H1 (cell line): ENCODE measurements around the gene OSCP1. TPM values are rescaled to one million over a fixed set of nuclear protein-coding genes. Genes with fewer than 3 reads are reported as not detected.

ENCODE experiments used
- CTCF ChIA-PET: fragments of 300-600 bp; sonication (Branson Sonifier 250); formaldehyde crosslinking; loops from one replicate; lab custom pipeline; 2021; ENCODE audit not compliant: partially characterized antibody; lab: Charles Lee
- POLR2A ChIA-PET: fragments of 300-600 bp; sonication (Branson Sonifier 250); formaldehyde crosslinking; loops from one replicate; lab custom pipeline; 2021; ENCODE audit warnings: inconsistent platforms; ENCODE audit not compliant: partially characterized antibody; lab: Charles Lee
- DNase-seq, 2 experiments: peaks; one replicate each; pipeline versions ENCODE4 v3.0.0 to v3.0.0-alpha.2; 2010 to 2022; ENCODE audit warnings: low spot score in 2 of 2, low read depth in 1 of 2, mixed read lengths in 1 of 2
- FAIRE-seq: peaks from 2 replicates; lab custom pipeline; 2011; peaks lifted over from hg19 to GRCh38; lab: Jason Lieb, UNC
- H2AFZ ChIP-seq: 2 replicates; pipeline ENCODE4 v1.8.1; 2012; ENCODE audit warnings: low read length, inconsistent platforms
- H2AK5ac ChIP-seq: 2 replicates; pipeline ENCODE4 v1.6.1; 2013; ENCODE audit warnings: low read depth, low read length
- H2BK120ac ChIP-seq: replicated peaks from 2 replicates; pipeline ENCODE3; 2013; ENCODE audit warnings: low read depth, low read length, inconsistent platforms
- H2BK12ac ChIP-seq: 2 replicates; pipeline ENCODE4 v1.6.1; 2013; ENCODE audit warnings: low read depth, low read length
- H2BK15ac ChIP-seq: 2 replicates; pipeline ENCODE4 v1.6.1; 2013; ENCODE audit warnings: low read length
- H2BK20ac ChIP-seq: 2 replicates; pipeline ENCODE4 v1.6.1; 2013; ENCODE audit warnings: low read length
- H2BK5ac ChIP-seq: 2 replicates; pipeline ENCODE4 v1.6.1; 2013; ENCODE audit warnings: low read depth, low read length
- H3K14ac ChIP-seq: 2 replicates; pipeline ENCODE4 v1.6.1; 2013; ENCODE audit warnings: inconsistent platforms; ENCODE audit not compliant: insufficient read length
- H3K18ac ChIP-seq: 2 replicates; pipeline ENCODE4 v1.6.1; 2013; ENCODE audit warnings: low read length; ENCODE audit errors: extremely low read depth
- H3K23ac ChIP-seq: 2 replicates; pipeline ENCODE4 v1.6.1; 2013; ENCODE audit warnings: inconsistent platforms; ENCODE audit not compliant: insufficient read length
- H3K23me2 ChIP-seq: 2 replicates; pipeline ENCODE4 v1.6.1; 2013; ENCODE audit warnings: low read depth, low read length
- H3K27ac ChIP-seq: 2 replicates; pipeline ENCODE4 v1.6.1; 2011; ENCODE audit warnings: low read depth, low read length, inconsistent platforms
- H3K27me3 ChIP-seq, 4 experiments: replicated peaks in 1 of 4; 1 replicate in 1 of 4; 2 replicates in 3 of 4; pipeline versions ENCODE4 v1.6.1 to v1.8.1; 2011 to 2013; ENCODE audit warnings: low read length in 3 of 4, mild to moderate bottlenecking in 3 of 4, inconsistent platforms in 2 of 4, mixed read lengths in 2 of 4, moderate library complexity in 1 of 4; ENCODE audit not compliant: control insufficient read depth in 3 of 4, insufficient read depth in 3 of 4; ENCODE audit errors: extremely low read depth in 1 of 4
- H3K36me3 ChIP-seq, 4 experiments: 2 replicates each; pipeline versions ENCODE4 v1.6.1 to v1.8.1; 2011 to 2013; ENCODE audit warnings: mild to moderate bottlenecking in 4 of 4, low read length in 3 of 4, moderate library complexity in 2 of 4, control low read depth in 1 of 4, inconsistent platforms in 1 of 4; ENCODE audit not compliant: insufficient read depth in 4 of 4, control insufficient read depth in 2 of 4
- H3K4ac ChIP-seq: replicated peaks from 2 replicates; pipeline ENCODE3; 2013; ENCODE audit warnings: low read length, low read depth, mixed read lengths, inconsistent platforms; ENCODE audit not compliant: insufficient read length
- H3K4me1 ChIP-seq, 4 experiments: replicated peaks in 1 of 4; 1 replicate in 1 of 4; 2 replicates in 3 of 4; pipeline versions ENCODE4 v1.6.1 to v1.8.1; 2011 to 2013; ENCODE audit warnings: low read length in 3 of 4, inconsistent platforms in 2 of 4, mixed read lengths in 1 of 4; ENCODE audit not compliant: insufficient read depth in 4 of 4, control insufficient read depth in 3 of 4
- H3K4me2 ChIP-seq, 2 experiments: 2 replicates each; pipeline versions ENCODE4 v1.6.1 to v1.8.1; 2011 to 2013; ENCODE audit warnings: low read depth in 2 of 2, low read length in 2 of 2, control low read depth in 1 of 2, inconsistent platforms in 1 of 2, mild to moderate bottlenecking in 1 of 2; ENCODE audit not compliant: insufficient read depth in 1 of 2
- H3K4me3 ChIP-seq, 4 experiments: fragments of 200-600, 300-600 bp in 1 of 4; sonication (generic), shearing (Covaris generic), sonication (Bioruptor Twin) in 1 of 4; 2 replicates each; pipeline versions ENCODE4 v1.5.1 to v1.8.1; 2011 to 2016; ENCODE audit warnings: low read length in 4 of 4, low read depth in 3 of 4, control low read depth in 2 of 4, inconsistent platforms in 2 of 4, mild to moderate bottlenecking in 2 of 4, mixed read lengths in 1 of 4, moderate library complexity in 1 of 4; ENCODE audit not compliant: insufficient read depth in 2 of 4; ENCODE audit errors: extremely low read depth in 1 of 4
- H3K56ac ChIP-seq: replicated peaks from 2 replicates; pipeline ENCODE3; 2013; ENCODE audit warnings: low read depth, mild to moderate bottlenecking, mixed read lengths, low read length, inconsistent platforms; ENCODE audit not compliant: insufficient read length
- H3K79me1 ChIP-seq: 2 replicates; pipeline ENCODE4 v1.6.1; 2013; ENCODE audit warnings: low read depth, low read length, control low read depth
- H3K79me2 ChIP-seq, 2 experiments: 2 replicates each; pipeline versions ENCODE4 v1.6.1 to v1.8.1; 2012 to 2013; ENCODE audit warnings: low read length in 2 of 2, mild to moderate bottlenecking in 2 of 2, inconsistent platforms in 1 of 2; ENCODE audit not compliant: insufficient read depth in 2 of 2, control insufficient read depth in 1 of 2
- H3K9ac ChIP-seq, 4 experiments: replicated peaks in 1 of 4; 1 replicate in 1 of 4; 2 replicates in 3 of 4; pipeline versions ENCODE4 v1.6.1 to v1.8.1; 2011 to 2013; ENCODE audit warnings: low read depth in 3 of 4, low read length in 3 of 4, control low read depth in 2 of 4, mild to moderate bottlenecking in 2 of 4, moderate library complexity in 2 of 4, inconsistent platforms in 1 of 4; ENCODE audit errors: extremely low read depth in 1 of 4
- H3K9me3 ChIP-seq, 2 experiments: 2 replicates each; pipeline versions ENCODE4 v1.6.1 to v1.8.1; 2012 to 2013; ENCODE audit warnings: mild to moderate bottlenecking in 2 of 2, moderate library complexity in 2 of 2, control low read depth in 1 of 2, inconsistent platforms in 1 of 2, low read depth in 1 of 2, low read length in 1 of 2, mixed read lengths in 1 of 2; ENCODE audit not compliant: insufficient read depth in 2 of 2
- H4K20me1 ChIP-seq, 2 experiments: replicated peaks in 1 of 2; 2 replicates each; pipeline versions ENCODE3 to v1.8.1; 2011 to 2013; ENCODE audit warnings: inconsistent platforms in 2 of 2, low read length in 2 of 2, mild to moderate bottlenecking in 1 of 2; ENCODE audit not compliant: insufficient read depth in 2 of 2, control insufficient read depth in 1 of 2
- H4K5ac ChIP-seq: 2 replicates; pipeline ENCODE4 v1.6.1; 2013; ENCODE audit warnings: low read length, low read depth, mixed read lengths, inconsistent platforms; ENCODE audit not compliant: insufficient read length
- H4K8ac ChIP-seq: 2 replicates; pipeline ENCODE4 v1.8.0; 2013; ENCODE audit warnings: mild to moderate bottlenecking, moderate library complexity, low read length, inconsistent platforms; ENCODE audit not compliant: insufficient read depth; ENCODE audit errors: extremely low read depth
- H4K91ac ChIP-seq: replicated peaks from 2 replicates; pipeline ENCODE3; 2013; ENCODE audit warnings: low read length, mixed read lengths, inconsistent platforms; ENCODE audit not compliant: insufficient read length
- CHD1 ChIP-seq: IDR thresholded peaks from 2 replicates; pipeline ENCODE4 v1.6.1; 2012; ENCODE audit warnings: low read depth, low read length, improper control_type of control experiment
- CTBP2 ChIP-seq: IDR thresholded peaks from 2 replicates; pipeline ENCODE4 v1.7.0; 2011; ENCODE audit warnings: borderline replicate concordance, mild to moderate bottlenecking, moderate library complexity, mixed read lengths, low read length; ENCODE audit not compliant: insufficient read depth, insufficient read length
- HDAC2 ChIP-seq, 2 experiments: fragments of 300-600 bp in 1 of 2; sonication (generic) in 1 of 2; IDR thresholded peaks; 2 replicates each; pipeline ENCODE4 v1.6.1; 2011 to 2012; ENCODE audit warnings: low read depth in 2 of 2, low read length in 2 of 2, mild to moderate bottlenecking in 2 of 2, moderate library complexity in 2 of 2, borderline replicate concordance in 1 of 2, inconsistent platforms in 1 of 2
- POLR2A ChIP-seq, 2 experiments: IDR thresholded peaks; 1 replicate in 1 of 2; 2 replicates in 1 of 2; pipeline ENCODE4 v1.6.1; 2011; ENCODE audit warnings: low read depth in 2 of 2, low read length in 2 of 2, mild to moderate bottlenecking in 2 of 2; ENCODE audit errors: control extremely low read depth in 1 of 2
- RBBP5 ChIP-seq: IDR thresholded peaks from 2 replicates; pipeline ENCODE4 v1.7.1; 2012; ENCODE audit warnings: low read depth, mild to moderate bottlenecking, inconsistent platforms, low read length, moderate library complexity, borderline replicate concordance
- RFX5 ChIP-seq: IDR thresholded peaks from 2 replicates; pipeline ENCODE4 v1.6.1; 2011; ENCODE audit warnings: low read depth, low read length, improper control_type of control experiment, borderline replicate concordance
- SP4 ChIP-seq: IDR thresholded peaks from 2 replicates; pipeline ENCODE4 v1.6.1; 2012; ENCODE audit warnings: low read length, inconsistent platforms
- SRF ChIP-seq: IDR thresholded peaks from 2 replicates; pipeline ENCODE4 v1.6.1; 2011; ENCODE audit warnings: mild to moderate bottlenecking, low read depth, low read length, moderate library complexity
- TEAD4 ChIP-seq: IDR thresholded peaks from 2 replicates; pipeline ENCODE4 v1.6.1; 2012; ENCODE audit warnings: low read depth, low read length, inconsistent platforms, mixed read lengths
- YY1 ChIP-seq: IDR thresholded peaks from 2 replicates; pipeline ENCODE4 v1.6.1; 2011; ENCODE audit warnings: low read depth, mild to moderate bottlenecking, low read length
- WGBS, 2 experiments: shearing (Covaris generic) in 1 of 2; methylation state at CpG; one replicate each; pipeline versions ENCODE4 v1.1.6 to v1.1.7; 2013 to 2015; ENCODE audit warnings: low lambda C conversion rate in 2 of 2, mixed read lengths in 2 of 2, inconsistent platforms in 1 of 2, low coverage in 1 of 2, missing lambda C conversion rate in 1 of 2; ENCODE audit not compliant: insufficient replicate concordance in 2 of 2, insufficient coverage in 1 of 2, insufficient read length in 1 of 2; ENCODE audit errors: extremely low coverage in 1 of 2, missing lambda C conversion rate in 1 of 2; 5-methylcytosine and 5-hydroxymethylcytosine counted together
- polyA plus RNA-seq, 7 experiments: library from polyadenylated mRNA; depleted of rRNA in 3 of 7; stranded (reverse) in 5 of 7; unstranded in 2 of 7; fragments of >200 nt in 5 of 7; fragments of 200-250 nt in 2 of 7; gene quantifications; 1 replicate in 5 of 7; 2 replicates in 1 of 7; 4 replicates in 1 of 7; pipeline versions ENCODE4 v1.2.1 to v1.2.3, GENCODE V29; 2011 to 2013; ENCODE audit warnings: missing spikeins in 2 of 7, mixed read lengths in 2 of 7
- total RNA-seq: library from RNA; stranded (reverse); fragmentation: NEBNext Ultra II Directional; extraction: Animal tissue kit (Norgen Biotek cat#: 25700); gene quantifications from 2 replicates; pipeline ENCODE4 v1.2.1, GENCODE V29; 2021
- TF ChIP-seq, protein P1 (sequence below): IDR thresholded peaks from 2 replicates; pipeline ENCODE4 v1.6.1; 2011; ENCODE audit warnings: low read length, improper control_type of control experiment

OSCP1 gene
- total and polyA plus RNA-seq, 2 of the 8 experiments (the other 6 are each of a cell fraction or from before 2014, with no cell fraction given), result 1.8 to 3.3 TPM

DNA sequence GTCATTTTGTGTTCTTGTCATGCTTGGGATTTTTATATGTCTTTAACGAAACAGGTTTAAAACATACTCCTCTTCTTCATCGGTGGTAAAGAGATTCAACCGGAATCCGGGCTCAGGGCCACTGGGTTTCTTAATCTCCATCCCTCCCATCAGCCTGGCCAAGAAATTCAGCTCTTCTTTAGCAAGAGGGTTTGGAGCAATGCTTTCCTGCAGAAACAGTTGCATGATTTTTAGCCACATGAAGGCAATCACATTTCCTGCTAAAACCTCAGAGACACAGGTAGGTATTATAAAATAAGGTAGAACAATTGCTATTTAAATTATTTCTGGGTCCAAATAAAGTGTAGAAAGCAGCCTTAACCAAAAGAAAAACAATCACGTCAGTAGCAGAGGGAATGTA lies 29.8 kb downstream of the OSCP1 start:
- H3K23ac ChIP-seq, result no peak overlapping the region
- H2BK20ac ChIP-seq, result no peak overlapping the region
- no peak overlapping the region for H2AK5ac ChIP-seq
- no peak overlapping the region for H3K14ac ChIP-seq
- ChIA-PET POLR2A (interaction anchor here (3.3 kb wide), 1 partner anchor 34 kb away, joined by 18 read pairs; no protein-coding TSS in a partner anchor), CTCF (interaction anchor here (0.6 to 4.0 kb wide), 14 partner anchors 11 to 436 kb away, joined by 3 to 21 read pairs (median 4); partner anchors contain the start of gene SH3D21)
- H3K4ac ChIP-seq, result no peak overlapping the region
- no peak overlapping the region for H2AFZ ChIP-seq
- H2BK12ac ChIP-seq, result no peak overlapping the region
- no peaks in the 10 kb centered on the region for H3K4me1 ChIP-seq
- FAIRE-seq, result no peak
- no peak overlapping the region for H3K9ac ChIP-seq
- H4K91ac ChIP-seq, result no peak overlapping the region
- H3K9me3 ChIP-seq, result no peaks in the 10 kb centered on the region
- no peak overlapping the region for H4K8ac ChIP-seq
- H3K79me1 ChIP-seq, result no peaks in the 10 kb centered on the region
- H3K23me2 ChIP-seq, result no peaks in the 10 kb centered on the region
- 80% methylated on average over 5 of the region's 5 CpGs; no CpG with 5 or more reads in 1 of the 2 experiments for WGBS, 2 experiments
- no peak overlapping the region for H3K18ac ChIP-seq
- no peaks in the 10 kb centered on the region for H3K36me3 ChIP-seq
- no peak overlapping the region for H4K5ac ChIP-seq
- no peaks in the 10 kb centered on the region for H3K27me3 ChIP-seq
- H4K20me1 ChIP-seq, result no peaks in the 10 kb centered on the region
- no peak overlapping the region for H2BK5ac ChIP-seq
- no peak for DNase-seq
- H3K27ac ChIP-seq, result no peak overlapping the region
- H3K56ac ChIP-seq, result no peak overlapping the region
- no peak overlapping the region for H2BK120ac ChIP-seq
- H3K4me3 ChIP-seq, result no peak overlapping the region
- no peak overlapping the region for H3K4me2 ChIP-seq
- H3K79me2 ChIP-seq, result no peaks in the 10 kb centered on the region
- TF ChIP-seq CHD1 (no peak), YY1 (no peak), HDAC2 (IDR thresholded peaks at IDR 0.05; ENCODE audit: borderline replicate concordance in 1 of 2, low read depth in 2 of 2, low read length in 2 of 2) (no peak), RFX5 (no peak), TEAD4 (no peak), RBBP5 (no peak), POLR2A (IDR thresholded peaks at IDR 0.05; ENCODE audit: control extremely low read depth in 1 of 2, low read depth in 2 of 2, low read length in 2 of 2) (no peak), SRF (no peak), CTBP2 (no peak), SP4 (no peak)
- TF ChIP-seq, protein P1, sequence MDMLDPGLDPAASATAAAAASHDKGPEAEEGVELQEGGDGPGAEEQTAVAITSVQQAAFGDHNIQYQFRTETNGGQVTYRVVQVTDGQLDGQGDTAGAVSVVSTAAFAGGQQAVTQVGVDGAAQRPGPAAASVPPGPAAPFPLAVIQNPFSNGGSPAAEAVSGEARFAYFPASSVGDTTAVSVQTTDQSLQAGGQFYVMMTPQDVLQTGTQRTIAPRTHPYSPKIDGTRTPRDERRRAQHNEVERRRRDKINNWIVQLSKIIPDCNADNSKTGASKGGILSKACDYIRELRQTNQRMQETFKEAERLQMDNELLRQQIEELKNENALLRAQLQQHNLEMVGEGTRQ, result no peak
- TF ChIP-seq, all 59 proteins: peak for 0
- no peak overlapping the region for H2BK15ac ChIP-seq
